Activated CD8-positive, alpha-beta memory T cell treated with anti-CD3 and anti-CD28 coated beads for 36 hours (primary cell): ENCODE measurements around the gene OR2F2. TPM values are rescaled to one million over a fixed set of nuclear protein-coding genes. Genes with fewer than 3 reads are reported as not detected.

Source experiments
- CTCF ChIA-PET: fragments of 350-600 bp; sonication (Branson Sonifier 250); formaldehyde crosslinking; loops from one replicate; lab custom pipeline; 2021; ENCODE audit warnings: antibody characterized with exemption; lab: Charles Lee
- POLR2A ChIA-PET: fragments of 350-600 bp; sonication (Branson Sonifier 250); formaldehyde crosslinking; loops from one replicate; lab custom pipeline; 2021; ENCODE audit warnings: antibody characterized with exemption; lab: Charles Lee
- total RNA-seq, 2 experiments: library from RNA; stranded (reverse); gene quantifications; one replicate each; pipeline ENCODE4 v1.2.3, GENCODE V29; 2021

OR2F2 gene, protein sequence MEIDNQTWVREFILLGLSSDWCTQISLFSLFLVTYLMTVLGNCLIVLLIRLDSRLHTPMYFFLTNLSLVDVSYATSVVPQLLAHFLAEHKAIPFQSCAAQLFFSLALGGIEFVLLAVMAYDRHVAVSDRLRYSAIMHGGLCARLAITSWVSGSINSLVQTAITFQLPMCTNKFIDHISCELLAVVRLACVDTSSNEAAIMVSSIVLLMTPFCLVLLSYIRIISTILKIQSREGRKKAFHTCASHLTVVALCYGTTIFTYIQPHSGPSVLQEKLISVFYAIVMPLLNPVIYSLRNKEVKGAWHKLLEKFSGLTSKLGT
- total RNA-seq = not detected

DNA sequence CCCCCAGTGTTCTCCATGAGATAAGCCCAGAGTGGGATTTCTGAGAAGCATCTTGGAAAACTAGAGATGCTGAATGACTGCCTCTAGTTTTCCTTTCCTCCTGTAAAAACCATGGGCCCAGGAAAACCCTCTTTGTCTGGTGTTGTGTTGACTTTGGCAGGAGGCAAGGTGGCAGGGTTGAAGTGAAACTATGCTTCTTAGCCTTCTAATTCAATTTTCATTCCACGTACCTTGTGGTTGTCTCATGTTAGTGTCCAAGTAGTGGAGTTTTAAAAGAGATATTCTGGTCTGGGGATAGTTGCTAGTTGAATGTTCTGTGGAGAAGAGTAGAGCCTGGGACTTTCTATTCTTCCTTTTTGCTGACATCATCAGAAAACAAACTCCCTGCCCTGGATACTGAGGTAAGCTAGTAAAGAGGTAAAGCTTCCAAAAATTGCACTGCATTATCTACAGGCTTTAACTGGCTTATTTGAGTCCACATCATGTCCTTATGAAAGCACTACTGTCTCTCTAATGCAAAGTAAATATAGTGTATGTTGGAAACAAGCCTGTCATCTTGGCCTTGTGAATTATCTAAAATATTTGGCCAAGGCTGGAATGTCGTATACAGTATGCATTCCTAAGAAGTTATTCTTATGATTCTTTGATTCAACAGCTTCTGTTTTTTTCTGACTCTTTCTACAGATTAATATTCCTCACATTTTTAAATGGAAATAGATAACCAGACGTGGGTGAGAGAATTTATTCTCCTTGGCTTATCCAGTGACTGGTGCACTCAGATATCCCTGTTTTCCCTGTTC, at the start of gene OR2F2:
Gene OR2F2, plus strand, starts transcription at position 708 of the 800 bp plus-strand sequence. Its CDS starts 0 bp downstream, at position 708.
- POLR2A ChIA-PET = no interaction called here
- CTCF ChIA-PET = no interaction called here

DNA sequence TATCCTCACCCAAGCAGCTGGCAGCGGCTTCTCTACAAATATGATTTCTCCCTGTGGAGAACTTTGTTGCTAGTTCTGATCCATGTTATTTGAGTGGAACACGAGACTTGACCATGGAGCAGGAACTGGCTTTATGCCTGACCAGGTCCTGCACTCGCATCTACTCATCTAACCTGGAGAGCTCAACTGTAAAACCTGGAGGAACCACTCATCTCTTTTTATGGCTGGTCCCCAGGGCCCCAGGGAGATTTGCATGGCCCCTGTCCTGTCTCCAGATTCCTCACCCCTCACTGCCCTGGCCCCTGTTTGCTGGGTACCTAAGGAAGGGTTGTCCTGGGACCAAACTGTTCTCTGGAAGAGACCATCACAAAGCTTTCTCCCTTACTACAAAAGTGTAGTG, 49.1 kb upstream of the OR2F2 start:
- POLR2A ChIA-PET = no interaction called here
- CTCF ChIA-PET = no interaction called here

DNA sequence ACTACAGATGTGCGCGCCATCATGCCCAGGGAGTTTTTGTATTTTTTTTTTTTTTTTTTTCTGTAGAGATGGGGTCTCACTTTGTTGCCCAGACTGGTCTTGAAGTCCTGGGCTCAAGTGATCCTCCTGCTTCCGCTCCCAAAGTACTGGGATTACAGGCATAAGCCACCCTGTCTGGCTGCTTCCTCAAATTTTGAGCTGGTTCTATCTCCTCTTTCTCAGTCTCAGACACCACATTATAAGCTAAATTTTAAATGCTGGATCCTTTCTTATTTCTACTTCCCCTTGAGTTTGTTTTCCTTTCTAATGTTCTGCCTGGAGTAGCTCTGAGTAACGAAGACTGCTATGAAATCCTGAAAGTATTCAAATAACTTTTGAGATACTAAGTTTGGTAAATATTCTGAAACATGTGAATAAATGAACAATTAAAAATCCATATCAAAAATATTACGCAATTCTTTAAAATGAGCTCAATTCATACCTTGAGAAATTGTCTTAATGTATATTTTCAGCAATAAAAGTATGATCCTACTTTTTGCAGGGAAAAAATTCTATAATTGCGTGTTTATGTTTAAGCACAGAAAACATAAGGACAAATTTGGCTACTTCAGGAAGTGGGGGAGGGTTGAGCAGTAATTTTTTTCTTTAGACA, 48.1 kb upstream of the OR2F2 start:
- ChIA-PET CTCF (no interaction called here), POLR2A (no interaction called here)

DNA sequence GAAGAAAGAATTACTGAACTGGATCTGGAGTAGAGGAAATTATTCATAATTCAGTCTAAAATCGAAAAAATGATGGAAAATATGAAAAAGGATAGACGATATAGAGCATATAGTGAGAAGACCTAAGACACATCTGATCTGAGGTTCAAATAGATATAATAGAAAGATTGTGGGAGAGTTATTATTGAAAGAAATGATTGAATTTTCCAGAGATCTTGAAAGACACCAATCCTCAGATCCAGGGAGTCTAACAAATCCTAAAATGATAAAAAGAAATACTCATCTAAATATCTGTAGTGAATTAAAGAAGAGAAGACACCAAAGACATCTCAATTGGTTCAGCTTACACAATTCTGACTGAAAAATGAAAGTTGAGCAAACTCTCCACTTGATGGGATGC, 46.0 kb upstream of the OR2F2 start:
- ChIA-PET CTCF (no interaction called here), POLR2A (no interaction called here)

DNA sequence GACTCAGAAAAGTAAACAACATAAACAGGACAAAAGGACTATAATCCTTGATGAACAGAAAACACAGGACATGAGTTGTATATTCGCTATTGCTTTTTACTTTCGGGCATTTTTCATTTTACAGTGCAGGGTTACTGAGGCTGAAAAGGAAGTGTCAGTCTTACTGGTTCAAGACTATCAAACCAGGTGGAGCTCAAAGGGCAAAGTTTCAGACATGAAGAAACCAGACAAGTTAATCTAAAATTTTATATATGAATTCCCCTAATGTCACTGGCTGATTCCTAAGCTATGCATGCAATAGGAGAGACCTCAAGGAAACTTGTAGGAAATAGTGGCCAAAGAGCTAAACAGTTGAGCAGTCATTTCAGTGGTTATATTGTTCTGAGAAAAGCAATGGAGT, 44.5 kb upstream of the OR2F2 start:
- POLR2A ChIA-PET = no interaction called here
- CTCF ChIA-PET = no interaction called here

DNA sequence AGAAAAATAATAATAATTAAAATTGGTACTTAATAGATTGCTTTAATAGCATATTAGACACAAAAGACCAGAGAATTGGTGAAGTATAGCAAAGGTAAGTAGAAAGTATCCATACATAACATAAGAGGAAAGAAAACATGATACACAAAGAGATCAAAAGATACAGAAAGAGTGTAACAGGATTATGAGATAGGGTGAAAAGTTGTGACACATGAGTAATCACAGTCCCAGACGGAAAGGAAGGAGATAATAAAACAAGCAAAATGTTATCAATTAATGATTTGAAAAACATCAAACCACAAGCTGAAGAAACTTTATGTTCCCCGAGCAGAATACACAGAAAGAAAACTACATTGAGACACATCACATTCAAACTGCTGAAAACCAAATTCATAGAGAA, 43.6 kb upstream of the OR2F2 start:
- POLR2A ChIA-PET = interaction anchor here (0.6 kb wide), 1 partner anchor 12 kb away, joined by 3 read pairs; no protein-coding TSS in a partner anchor
- CTCF ChIA-PET = interaction anchor here (0.8 kb wide), 1 partner anchor 155 kb away, joined by 5 read pairs; no protein-coding TSS in a partner anchor

DNA sequence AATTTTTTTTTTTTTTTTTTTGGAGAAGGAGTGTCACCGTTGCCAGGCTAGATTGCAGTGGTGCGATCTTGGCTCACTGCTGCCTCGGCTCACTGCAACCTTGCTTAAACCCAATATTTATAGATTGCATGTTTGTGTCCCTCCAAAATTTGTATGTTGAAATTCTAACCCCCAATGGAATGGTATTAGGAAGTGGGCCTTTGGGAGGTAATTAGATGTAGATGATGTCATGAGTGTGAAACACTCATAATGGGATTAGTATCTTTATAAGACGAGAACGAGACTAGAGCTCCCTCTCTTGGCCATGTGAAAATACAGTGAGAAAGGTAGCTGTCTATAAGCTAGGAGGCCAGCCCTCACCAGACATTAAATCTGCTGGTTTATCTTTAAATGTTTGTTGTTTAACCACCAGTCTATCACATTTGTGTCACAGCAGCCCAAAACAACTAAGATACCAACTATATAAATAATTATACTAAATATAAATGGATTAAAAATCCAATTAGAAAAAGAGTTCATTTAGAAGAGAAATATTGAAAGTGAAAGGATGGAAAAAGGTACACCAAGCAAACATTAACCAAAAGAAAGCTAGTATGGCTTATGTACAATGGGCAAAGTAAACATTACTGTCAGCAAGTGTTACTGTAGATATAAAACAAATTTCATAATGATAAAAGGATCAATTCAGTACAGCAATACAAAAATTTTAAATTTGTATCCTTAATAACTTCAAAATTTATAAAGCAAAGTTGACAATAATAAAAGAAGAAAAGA, 42.3 kb upstream of the OR2F2 start:
- POLR2A ChIA-PET = interaction anchor here (1.2 kb wide), 1 partner anchor 9 kb away, joined by 7 read pairs; the partner anchor contains the start of gene TCAF1
- CTCF ChIA-PET = interaction anchor here (0.6 to 0.8 kb wide), 3 partner anchors 157 to 235 kb away, joined by 3 to 5 read pairs (median 5); no protein-coding TSS in a partner anchor

DNA sequence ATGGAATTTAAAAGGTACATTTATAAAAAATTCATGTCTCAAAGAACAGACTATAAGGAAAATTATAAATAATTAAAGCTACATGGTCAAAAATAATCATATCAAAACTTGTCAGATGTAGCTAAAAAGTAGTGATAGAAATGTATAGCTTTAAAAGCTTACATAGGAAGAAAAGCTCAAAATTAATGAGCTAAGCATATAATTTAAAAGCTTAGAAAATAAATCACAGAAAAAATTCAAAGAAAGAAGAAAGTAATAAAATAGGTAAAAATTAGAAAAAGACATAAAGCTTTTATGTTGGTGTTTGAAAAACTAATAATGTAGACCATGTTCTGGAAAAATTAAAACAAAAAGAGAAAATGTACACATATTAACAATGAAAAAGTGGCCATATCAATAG, 38.4 kb upstream of the OR2F2 start:
- POLR2A ChIA-PET = no interaction called here
- CTCF ChIA-PET = no interaction called here

DNA sequence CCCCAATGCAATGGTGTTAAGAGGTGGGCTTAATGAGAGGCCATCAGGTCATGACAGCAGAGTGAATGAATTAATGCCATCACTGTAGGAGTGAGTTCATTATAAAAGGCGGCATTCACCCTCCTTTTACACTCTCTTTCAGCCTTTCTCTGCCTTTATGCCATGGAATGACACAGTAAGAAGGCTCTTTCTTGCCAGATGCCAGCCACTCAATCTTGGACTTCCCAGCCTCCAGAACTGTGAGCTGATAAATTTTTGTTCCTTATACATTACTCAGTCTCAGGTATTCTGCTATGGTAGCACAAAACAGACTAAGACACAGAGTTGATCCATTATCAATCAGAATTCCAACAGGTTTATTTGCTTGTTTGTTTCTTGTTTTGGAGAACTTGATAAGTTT, 36.2 kb upstream of the OR2F2 start:
- CTCF ChIA-PET = no interaction called here
- POLR2A ChIA-PET = no interaction called here

DNA sequence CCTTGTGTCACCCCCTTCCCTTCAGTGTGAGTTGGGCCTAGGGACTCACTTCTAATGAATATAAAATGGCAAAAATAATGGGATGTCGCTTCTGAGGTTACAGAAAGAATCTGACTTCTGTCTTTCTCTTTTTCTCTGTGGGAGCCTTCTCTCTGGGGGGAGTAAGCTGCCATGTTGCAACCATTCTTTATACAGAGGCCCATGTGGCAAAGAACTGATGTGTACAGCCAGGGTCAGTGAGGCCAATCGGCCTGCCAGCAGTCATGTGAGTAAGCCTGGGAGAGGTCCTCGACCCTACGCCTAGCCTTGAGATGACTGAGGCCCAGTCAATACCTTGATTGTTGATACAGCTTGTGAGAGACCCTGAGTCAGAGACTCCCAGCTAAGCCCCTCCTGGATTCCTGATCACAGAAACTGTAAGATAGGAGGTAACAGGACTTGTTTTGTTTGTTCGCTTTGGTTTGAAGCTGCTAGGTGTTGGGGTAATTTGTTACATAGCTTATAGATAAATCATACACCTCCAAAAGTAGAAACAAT, 34.7 kb upstream of the OR2F2 start:
- ChIA-PET POLR2A (no interaction called here), CTCF (no interaction called here)

DNA sequence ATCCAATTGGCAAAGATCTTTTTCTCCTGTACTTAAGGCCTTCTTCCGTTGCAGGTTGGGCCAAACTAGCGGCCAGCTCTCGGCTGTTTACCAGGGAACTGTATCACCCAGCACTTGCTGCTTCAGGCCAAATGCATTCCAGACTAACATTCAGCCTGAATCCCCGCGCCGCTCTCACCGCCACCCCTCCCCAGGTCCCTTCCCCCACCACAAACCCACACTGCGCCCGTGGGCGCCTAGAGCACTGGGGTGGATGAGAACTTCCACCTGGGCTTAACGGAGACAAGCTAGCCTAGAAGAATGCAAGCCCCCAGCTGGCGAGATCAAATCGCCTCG, 33.7 kb upstream of the OR2F2 start:
- ChIA-PET CTCF (interaction anchor here (0.7 to 1.5 kb wide), 2 partner anchors 28 to 227 kb away, joined by 3 to 5 read pairs; no protein-coding TSS in a partner anchor), POLR2A (interaction anchor here (1.1 kb wide), 1 partner anchor 9 kb away, joined by 7 read pairs; no protein-coding TSS in a partner anchor)

DNA sequence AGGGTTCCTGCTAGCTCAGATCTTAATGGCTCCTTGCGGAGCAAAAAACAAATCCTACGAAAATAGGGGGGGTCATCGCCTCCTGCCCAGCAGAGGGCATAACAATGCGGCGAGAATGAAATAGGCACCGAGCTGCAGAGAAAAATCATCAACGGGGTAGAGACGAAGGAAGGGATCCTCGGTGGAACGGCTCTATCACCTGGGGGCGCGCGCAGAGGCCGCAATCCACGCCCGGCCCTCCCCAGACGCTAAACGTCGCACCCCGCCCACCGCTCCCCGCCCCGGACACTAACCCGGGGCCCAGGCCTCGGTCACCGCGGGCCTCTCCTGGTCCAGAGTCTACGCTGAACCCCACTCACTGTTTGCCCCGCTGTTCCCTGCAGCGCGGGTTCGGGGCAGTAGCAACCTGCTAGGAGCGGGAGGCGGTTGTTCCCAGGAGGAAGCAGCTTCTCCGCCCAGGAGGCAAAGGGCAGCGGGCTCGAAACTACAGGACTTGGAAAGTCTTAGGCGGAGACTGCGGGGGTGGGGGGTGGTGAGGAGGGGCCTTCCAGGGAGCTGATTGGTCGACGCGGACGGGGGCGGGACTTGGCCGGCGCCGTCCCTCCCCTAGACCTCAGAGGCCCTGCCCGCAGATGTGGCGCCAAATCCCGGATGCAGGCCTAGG, 33.2 kb upstream of the OR2F2 start, which contains the start of gene TCAF1:
Gene TCAF1, minus strand, starts transcription at position 509 of the 664 bp plus-strand sequence. CDS start 25,568 bp downstream, outside the sequence.
- ChIA-PET CTCF (interaction anchor here (0.7 to 1.5 kb wide), 5 partner anchors 9 to 1021 kb away, joined by 3 to 5 read pairs (median 3); no protein-coding TSS in a partner anchor), POLR2A (interaction anchor here (0.6 to 1.1 kb wide), 2 partner anchors 9 to 131 kb away, joined by 3 to 7 read pairs; no protein-coding TSS in a partner anchor)

DNA sequence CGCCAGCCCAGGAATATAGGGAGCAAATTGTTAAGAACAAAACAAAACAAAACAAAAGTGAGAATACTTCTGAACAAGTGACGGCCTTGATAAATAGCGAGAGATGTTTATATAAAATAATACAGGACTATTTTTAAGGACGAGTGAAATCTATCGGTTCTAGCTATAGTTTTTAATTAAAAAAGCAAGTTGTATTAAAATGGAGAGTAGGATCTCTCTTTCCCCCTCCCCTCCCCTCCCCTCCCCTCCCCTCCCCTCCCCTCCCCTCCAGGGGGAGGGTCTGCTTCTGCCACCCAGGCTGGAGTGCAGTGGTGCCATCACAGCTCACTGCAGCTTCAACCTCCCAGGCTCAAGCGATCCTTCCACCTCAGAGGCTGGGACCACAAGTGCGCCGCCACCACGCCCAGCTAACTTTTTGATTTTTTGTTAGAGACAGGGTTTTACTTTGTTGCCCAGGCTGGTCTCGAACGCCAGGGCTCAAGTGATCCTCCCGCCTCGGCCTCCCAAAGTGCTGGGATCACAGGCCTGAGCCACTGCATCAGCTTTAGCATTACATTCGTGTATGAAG, 32.6 kb upstream of the OR2F2 start:
- ChIA-PET CTCF (interaction anchor here (1.0 to 1.5 kb wide), 4 partner anchors 9 to 1022 kb away, joined by 3 to 5 read pairs (median 4); no protein-coding TSS in a partner anchor), POLR2A (interaction anchor here (0.6 to 1.1 kb wide), 2 partner anchors 10 to 131 kb away, joined by 3 to 7 read pairs; no protein-coding TSS in a partner anchor)

DNA sequence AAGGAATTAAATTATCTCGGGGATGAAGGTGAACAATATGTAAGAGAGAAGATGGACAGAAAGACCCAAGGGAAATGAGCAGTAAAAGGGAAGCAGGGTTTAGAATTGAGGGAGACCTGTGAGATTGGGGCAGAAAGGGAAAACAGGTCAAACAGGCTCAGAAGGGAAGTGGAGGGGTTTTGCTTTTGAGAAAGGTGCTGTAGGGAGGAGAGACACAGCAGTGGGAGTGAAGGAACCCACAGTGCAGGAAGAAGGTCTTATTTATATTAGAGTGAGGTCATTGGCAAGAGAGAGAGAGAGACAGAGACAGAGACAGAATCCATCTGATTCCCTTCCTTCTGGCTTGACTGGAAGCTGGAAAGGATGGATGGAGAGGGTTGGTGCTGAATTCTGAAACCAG, 29.5 kb upstream of the OR2F2 start:
- POLR2A ChIA-PET = no interaction called here
- CTCF ChIA-PET = no interaction called here

DNA sequence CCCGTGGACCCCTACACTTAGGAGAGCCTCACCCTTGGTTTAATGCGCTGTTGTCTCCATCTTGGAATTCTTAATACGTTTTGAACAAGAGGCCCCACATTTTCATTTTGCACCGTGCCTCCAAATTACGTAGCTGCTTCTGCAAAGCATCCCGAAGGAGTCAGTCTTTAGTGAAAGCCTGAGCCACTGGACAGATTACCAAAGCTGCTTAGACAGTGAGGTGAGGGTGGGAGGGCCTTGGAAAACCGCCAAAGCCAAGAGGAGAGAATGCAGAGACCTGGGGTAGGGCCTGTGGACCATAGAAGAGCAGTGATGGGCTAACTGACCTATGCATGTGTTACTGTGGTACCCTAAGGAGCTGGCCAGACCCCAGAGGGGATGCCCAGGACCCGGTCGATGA, 28.9 kb upstream of the OR2F2 start:
- ChIA-PET CTCF (no interaction called here), POLR2A (no interaction called here)

DNA sequence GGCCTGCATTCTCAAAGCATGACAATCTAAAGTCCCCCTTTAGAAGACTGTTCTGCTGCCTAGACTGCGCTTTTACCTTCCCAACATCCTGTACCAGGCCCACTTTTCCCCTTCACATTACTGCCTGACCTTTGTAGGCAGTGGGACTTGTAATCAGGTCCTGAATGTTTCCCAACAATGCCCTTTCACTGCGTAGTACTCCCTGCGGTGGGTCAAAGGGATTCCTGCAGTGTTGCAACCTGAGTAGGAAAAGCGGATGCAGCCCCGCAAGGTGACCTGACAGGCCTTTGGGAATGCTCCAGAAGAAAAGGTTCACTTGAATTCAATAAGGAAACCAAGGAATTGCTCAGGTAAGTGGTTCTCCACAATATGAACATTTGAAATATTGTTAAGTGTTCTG, 28.1 kb upstream of the OR2F2 start:
- ChIA-PET CTCF (no interaction called here), POLR2A (no interaction called here)

DNA sequence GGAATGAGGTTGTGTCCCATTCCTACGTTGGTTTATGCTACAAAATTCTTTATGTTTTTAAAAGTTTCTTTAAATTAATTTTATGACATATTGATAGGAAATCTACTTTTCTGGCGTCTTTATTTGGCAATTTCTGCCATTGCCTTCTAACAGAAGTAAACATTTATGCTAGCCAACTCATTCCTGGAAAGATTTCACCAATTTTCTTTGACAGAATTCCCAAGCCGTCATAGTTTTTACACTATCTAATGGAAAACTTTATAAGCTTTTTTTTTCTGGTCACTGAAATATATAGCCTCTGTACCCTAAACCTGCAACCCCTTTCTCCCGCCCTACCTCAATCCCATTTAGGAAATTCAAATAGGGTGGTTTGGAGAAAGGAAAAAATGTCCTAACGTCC, 26.9 kb upstream of the OR2F2 start:
- POLR2A ChIA-PET = no interaction called here

DNA sequence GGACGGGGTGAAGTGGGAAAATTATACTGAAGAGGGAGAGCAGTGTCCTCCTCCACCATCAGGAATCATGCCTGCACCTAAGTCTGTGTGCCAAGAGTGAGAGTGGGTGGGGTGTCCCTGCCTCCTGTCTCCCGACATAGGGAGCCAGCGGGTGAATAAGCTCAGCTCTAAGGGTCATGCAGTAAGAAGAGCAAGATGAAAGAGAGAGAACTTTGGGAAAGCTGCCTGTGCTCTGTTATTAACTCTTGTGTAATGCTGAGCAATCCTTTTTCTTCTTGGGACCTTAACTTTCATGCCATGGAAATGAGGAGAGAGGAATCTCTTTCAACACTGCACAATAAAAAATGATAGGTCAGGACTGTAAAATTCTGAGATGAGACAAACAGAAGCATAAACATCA, 25.2 kb upstream of the OR2F2 start:
- POLR2A ChIA-PET = no interaction called here

More for the DNA sequence above, 26.9 kb upstream of the OR2F2 start:
- CTCF ChIA-PET = no interaction called here

More for the DNA sequence above, 25.2 kb upstream of the OR2F2 start:
- CTCF ChIA-PET = no interaction called here
